ENCODE results near the gene SLC38A1.
A peak's percentile ranks its signal among the peaks of the same experiment; 100 is the strongest.

SLC38A1 gene

DNA sequence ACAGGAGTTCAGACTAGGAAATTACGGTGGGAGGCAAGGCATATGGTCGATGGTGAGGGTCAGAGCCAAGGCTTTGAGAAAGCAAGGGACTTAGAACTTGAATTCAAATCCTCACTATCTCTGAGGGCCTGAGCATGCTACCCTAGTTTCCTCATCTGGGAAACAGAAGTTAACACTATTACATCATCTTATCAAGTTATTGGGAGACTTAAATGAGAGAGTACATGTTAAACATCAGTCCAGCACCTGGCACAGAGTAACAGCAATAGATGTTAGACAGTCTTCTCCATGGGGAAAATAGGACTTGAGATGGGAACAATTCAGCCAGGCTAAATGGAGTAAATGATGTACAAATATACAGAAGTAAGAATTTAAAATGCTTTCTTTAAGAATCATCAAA is 38.5 kb downstream of the SLC38A1 start:
- no peak for DNase-seq

DNA sequence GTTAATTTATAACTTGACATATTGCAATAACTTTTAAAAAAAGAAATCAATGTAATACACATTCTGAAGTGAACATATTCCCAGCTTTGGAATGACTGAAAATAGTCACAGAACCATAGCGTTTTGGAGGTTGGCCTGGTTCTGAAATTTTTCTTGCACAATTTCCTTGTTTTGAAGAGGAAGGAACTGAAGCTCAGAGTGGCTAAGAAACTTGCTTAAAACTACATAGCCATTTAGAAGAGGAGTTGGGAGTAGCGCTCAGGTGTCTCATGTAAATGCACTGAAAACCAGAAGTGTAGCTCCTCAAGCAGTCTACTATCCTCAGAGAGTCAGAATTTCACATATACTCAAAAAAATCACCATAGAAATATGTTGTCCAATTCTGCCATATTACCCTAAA is 41.2 kb downstream of the SLC38A1 start:
- DNase-seq, result peak; percentile 73

DNA sequence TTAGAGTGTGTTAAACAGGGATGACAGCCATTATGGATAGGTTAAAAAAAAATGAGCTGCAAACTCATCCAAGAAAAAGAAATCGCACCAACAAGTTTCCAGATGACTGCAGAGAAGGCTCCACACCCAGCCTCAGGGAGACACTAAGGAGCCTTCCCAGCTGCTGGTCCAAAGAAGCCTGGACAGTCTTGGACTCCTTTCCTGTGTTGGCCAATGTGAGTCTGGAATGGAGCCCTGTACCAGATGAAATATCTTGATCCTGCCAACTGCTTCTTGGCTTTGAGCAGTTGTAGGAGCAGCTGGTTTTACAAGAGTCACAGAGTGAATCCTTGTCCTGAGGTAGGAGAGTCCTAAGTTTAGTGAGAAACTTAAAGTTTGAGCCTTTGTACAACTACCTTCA is 44.5 kb downstream of the SLC38A1 start:
- no peak for DNase-seq

DNA sequence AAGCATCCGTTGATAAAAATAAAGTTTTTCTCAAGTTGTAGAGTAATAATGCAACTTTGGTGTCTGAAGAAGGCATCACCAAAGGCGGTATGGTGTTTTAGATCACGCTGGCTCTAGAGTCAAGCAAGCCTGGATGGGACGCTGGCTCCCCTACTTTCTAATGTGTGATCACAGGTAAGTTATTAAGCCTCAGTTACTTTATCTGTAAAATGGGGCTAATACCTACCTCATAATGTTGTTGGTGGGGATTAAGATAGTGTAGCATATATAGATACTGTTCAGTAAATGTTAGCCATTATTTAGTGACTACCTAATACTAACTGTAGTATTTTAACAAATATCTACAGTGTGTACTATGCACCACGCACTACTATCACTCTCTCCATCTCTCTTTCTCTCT is 45.8 kb downstream of the SLC38A1 start:
- DNase-seq, result no peak

DNA sequence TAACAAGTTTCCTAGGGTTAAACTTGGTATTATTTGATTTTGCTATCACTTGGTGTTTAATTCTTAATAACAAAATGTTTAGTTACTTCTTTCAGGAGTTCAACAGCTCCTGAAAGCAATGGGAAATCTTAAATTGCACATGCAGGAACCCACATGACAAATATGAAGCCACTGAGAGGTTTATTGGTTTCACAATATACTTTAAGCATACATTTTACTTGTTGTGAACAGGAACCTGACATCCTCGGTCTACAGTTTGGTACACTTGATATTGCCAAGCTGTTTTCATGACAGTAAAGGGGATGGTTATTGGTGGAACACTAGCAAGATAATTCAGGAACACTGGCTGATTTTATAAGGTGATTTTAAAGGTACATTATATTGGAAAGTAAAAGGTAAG is 46.2 kb downstream of the SLC38A1 start:
- DNase-seq, result peak; percentile 71

DNA sequence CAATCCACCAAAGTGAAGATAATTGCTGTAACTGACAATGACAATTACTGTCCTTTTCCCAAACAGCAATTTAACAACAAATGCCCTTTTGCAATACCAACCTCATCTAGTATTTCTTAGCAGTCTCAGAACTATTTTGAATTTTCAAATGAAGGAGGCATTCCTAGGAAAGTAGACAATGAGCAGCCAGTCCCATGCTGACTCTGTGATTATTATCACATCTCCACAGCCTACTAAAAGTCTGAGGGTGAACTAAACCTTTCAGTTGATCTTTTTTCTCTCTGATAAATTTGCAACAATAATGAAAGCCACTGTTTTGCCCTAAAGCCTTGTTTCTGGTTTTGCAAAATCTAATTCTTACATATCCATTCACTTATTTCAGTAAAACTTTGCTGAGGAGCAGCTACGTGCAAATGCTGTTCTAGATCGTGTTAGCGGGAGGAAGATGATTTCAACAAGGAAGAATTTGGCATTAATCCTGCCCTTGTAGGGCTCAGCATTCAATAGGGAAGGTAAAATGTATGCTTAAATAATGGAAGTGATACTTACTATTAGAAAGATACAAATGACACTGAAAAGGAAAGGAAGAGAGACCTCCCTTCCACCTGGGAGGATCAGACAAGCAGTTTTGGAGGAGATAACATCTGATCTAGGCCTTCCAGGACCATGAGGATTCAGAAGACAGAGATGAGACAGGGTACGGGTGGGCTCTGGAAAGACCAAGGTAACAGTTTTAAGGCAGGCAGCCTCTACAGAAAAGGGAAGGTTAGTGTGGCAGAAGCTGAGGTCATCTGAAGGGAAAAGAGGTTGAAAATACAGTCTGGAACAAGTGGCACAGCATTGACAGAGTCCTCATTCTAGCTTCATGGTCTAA is 47.4 kb downstream of the SLC38A1 start:
- no peak for DNase-seq

DNA sequence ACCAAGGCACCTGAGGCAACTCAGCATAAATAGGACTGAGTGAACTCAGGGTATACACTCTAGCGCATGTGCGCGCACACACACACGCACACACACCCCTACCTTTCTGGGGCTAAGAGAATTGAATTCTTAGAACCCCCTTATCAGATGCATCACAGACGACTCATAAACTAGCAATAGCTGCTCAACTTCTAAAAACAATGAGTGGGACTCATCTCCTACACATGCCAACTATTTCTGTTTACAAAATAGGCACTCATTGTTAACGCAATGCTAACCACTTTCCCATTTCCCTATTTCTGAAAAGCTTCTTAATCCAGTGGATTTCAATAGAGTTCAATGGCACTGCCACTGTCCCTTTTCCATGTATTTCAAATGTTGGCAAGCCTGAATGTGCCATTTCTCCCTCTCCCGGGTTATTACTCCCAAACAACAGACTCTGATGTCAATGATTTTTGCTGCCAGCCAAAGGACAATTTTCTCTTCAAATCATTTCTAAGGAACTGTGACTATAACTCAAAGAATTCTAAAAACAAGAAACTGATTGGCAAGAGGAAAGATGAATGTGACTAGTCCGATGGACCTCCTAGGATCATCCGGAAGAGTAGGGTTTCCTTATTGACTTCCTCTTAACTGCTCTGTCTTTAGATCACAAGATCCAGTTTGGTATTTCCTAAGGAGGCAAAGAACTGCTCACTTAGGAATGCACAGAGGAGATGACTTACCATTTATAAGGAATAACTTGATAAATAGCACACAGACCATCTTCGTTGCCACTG is 48.8 kb downstream of the SLC38A1 start:
- peak; percentile 90 for DNase-seq

DNA sequence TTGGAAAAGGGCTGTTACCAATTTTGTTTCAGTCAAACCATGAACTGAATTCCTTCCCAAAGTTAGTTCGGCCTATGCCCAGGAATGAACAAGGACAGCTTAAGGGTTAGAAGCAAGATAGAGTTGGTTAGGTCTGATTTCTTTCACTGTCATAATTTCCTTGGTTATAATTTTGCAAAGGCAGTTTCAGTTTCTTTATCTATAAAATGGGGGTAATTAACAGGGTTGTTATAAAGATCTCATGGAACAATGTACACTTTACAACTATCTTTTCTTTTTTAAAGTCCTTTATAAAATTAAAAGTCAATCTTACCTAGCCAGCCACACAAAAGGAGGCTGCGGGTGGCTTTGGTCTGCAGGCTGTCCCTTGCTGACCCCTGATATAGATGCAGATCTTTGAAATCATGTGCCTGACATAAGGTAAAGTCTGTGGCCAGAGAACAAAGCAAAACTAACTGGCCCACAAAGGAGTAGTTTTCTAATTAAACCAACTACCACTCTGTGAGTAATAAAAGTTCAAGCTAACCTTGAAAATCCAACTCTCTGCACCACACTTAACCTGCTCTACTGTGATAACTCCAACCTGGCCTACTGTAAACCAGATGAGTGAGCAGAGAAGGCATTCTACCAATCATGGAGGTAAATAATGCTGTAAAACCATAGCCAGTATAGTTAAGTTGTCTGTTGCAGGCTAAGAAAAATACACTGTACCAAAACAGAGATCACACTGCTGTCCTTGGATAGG is 49.5 kb downstream of the SLC38A1 start:
- DNase-seq, result no peak

DNA sequence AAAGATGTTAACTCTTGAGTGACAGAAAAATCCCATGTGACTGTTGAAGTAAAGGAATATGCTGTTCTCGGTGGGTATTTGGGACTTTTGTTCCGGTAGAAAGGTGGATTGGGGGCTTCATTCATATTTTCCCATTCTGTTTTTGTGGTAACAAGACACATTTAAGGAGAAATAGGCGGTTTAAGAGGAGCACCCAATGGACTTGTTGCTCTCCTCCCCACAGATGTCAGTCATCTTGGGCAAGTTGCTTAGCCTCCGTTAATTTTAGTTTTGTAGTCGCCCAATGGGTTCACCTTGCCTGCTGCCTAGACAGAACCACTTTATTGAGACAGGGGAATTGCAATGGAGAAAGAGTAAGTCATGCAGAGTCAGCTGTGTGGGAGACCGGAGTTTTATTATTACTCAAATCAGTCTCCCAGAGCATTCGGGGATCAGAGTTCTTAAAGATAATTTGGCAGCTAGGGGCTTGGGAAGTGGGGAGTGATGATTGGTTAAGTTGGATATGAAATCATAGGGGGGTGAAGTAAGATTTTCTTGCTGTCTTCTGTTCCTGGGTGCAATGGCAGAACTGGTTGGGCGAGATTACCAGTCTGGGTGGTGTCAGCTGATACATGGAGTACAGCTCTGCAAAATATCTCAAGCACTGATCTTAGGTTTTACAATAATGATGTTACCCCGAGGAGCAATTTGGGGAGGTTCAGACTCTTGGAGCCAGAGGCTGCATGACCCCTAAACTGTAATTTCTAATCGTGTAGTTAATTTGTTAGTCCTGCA is 50.3 kb downstream of the SLC38A1 start:
- DNase-seq, result peak; percentile 85

DNA sequence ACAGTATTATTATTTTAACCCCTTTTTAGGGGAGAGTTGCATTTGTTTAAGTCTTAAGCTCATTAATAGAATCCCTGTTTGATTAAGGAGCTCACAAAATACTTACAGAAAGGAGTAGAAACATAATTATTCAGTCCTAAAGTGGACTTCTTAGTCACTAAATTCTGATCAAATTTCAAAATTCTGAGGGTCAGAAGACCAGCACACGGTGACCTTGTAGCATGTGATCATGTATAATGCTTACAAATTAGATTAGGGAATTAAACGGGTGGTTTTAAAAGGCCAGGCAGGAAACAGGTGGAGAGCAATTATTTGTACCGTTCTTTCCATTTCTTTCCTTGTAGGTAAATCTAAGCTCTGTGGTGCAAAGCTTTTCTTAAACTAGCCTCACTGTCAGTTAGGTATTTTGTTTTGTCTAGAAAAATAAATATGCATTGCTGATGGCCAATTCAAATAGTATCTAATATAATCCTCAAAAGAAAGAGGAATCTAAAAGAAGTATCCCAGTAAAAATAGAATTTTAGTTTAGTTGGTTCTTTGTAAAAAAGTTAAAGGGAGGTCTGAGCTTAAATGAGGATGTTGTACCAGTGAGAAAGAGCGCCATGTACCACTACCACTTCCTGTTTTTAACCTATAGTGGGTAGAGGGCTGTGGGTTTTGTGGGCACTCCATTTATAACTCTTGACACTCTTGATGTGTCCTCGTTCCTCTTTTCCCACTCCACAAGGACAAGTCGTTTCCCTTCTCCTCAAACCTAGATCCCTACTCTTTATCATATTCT is 51.1 kb downstream of the SLC38A1 start:
- peak; percentile 99 for DNase-seq

DNA sequence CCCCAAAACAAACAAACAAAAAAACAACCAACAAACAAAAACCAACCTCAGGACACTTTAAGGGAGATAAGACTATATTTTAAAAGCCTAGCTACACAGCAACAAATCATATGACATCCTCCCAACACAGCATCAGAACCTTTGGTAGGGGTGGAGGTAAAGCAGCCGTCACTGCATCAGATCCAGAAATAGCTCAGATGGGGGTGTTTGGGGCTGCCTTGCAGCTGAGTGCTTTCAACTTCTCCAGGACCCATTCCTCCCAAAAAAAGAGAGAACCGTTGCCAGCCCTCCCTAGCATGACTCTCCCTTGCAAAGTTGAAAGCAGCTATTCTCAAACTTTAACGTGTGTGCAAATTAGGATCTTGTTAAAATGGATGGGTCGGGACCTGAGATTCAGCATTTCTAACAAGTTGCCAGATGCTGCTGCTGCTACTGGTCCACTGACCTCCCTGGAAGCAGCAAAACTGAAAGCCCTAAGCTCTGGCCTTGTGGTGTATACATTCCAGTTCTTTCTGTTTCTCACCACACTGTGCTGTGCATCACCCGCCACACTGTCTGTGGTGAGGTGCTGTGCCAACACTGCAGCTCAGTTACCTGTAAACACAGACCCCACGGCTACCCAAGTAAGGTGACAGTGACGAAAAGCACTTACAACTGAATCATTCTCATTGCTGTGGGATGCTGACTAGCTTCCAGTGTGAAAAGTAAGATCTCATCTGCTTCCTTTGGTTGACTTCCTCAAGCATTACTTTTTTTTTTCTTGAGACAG is 54.0 kb downstream of the SLC38A1 start:
- DNase-seq, result peak; percentile 61

DNA sequence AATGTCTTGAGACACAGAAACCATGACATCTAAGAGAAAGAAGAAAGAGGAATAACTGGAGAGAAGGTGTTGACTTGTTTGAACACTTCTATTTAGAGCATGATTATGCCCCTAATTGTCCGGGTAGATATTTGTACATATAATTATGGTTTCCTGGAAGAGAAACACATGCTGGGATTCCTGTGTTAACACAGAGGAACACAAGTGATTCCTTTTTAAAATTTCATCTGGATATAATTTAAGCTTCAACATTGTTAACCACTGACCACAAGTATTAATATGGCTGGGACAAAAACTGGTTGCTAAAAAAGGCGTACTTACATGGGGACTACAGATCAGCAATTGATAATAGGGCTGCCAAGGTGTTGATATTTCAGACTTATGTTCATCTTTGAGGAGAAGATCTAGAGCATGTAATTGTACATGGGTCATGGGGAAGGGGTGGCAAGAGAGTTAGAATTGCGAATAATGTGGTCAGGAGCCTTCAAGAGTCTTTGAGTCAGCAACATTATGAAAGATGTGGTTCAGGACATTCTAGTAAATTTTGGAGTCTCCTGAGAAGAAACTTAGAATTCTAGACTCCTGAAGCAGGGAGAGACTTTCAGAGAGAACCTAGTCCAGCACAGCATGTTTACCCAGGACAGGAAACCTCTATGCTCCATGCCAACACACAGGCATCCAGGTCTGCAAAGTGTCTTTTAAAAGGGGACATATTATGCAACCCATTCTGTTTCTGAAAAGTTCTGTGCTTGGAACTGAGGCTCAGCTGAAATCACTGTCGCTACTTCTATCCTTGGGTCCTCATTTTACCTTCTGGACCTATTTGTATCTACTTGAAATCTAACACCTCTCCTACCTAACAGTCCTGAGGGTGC is 56.5 kb downstream of the SLC38A1 start:
- DNase-seq, result peak; percentile 42

DNA sequence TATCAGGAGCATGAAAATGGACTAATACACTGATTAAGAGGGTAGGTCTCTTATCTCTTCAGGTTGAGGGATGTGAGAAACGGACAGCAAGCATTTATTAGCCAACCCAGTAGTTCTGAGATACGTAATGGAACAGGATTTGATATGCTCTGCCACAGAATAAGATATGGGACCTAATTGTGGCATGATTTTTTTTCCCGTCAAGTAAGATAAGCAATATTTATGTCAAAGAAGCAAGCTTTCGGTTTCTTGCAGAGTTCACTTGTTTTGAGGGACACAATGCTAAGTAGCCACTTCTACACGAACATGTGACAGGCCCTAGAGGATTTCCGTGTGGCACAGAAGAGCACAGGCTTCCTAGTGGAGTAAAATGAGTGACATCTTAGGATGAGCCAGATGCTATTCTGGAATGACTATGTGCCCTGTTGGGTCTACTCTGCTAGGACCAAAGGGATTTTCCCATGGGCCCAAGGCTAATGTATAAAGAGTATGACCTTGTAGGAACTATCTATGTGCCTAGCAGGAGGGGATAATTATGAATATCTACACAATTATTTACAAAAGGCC is 57.9 kb downstream of the SLC38A1 start:
- DNase-seq, result no peak

DNA sequence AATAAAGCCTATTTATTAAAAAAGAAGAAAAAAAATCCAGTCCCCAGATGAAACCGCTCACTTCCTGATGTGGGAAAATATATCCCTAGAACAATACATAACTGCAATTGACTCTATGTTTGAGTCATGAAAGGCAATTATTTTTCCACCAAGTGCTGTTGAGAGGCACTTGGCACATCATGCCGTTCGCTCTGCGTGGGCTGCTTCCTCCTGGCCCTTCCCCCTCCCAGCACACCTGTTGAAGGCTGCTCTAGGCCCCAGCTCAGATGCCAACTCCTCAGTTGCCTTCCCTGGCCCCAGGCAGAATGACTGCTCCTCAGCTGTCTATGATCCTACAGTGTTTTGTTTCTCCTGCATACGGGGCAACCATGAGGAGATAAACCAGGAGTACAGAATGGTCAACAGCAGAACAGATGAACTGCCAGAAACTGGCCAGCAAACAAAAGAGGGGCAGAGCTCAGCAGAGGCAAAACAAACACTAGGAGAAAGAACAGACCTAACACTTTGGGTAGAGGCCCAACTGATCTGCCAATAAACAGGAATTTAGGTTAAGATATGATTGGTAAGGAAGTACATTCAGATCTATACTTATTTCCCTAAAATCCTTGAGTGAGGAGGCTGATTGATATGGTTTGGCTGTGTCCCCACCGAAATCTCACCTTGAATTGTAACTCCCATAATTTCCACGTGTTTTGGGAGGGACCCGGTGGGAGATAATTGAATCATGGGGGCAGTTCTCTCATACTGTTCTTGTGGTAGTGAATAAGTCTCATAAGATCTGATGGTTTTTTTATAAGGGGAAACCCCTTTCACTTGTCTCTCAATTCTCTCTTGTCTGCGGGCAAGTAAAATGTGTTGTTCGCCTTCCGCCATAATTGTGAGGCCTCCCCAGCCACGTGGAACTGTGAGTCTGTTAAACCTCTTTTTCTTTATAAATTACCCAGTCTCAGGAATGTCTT is 58.6 kb downstream of the SLC38A1 start:
- peak; percentile 15 for DNase-seq

DNA sequence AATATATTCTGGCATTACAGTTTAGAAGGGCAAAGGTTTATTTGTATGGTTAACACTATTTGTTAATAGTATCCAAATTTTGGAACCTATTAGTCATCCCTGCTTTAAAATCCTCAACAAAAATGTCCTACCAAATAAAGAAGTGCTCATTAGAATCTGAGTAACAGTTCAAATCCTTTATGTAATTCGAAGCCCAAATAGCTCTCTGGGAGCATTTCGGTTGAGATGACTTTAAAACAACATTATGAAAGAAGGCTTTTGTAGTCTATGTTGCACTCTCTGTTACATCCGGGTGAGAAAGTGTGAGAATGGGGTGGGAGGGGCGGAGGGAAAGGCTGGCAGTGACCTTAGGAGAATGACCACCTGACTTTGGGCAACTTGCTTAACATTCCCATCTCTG is 59.7 kb downstream of the SLC38A1 start:
- DNase-seq, result no peak

DNA sequence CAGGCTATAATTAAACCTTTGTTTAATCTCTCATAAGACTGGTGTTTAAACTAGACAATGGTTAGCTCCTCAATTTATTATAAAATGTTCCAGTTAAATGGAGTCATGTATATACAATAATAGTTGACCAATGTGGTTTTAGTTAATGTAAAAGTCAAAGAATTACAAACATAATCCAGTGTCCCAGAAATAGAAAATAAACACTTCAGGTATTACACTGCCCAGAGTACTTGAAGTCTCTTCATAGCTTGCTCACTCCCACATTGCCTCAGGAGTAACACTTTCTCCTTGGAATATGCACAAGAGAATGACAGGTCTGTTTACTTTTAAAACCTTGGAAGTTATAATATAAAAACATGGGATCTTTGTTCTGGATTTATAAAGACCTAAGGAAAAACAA is 60.5 kb downstream of the SLC38A1 start:
- no peak for DNase-seq

DNA sequence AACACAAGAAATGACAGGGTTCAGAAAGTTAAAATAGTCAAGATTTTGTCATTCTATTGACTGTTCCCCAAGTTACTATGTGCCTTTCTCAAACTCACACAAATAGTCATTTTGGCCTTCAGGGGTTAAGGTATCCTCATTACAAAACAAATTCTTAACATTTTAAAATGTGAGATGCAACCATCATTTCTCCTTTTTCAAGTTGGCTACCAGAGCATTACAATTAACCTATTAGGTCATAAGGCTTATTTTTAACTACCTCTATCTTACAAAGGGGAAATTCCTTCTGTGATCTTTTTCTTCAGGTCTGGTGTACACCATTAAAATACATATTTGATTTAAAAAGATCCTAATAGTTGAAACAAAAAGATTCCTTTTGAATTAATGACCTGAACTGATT is 61.2 kb downstream of the SLC38A1 start:
- no peak for DNase-seq

DNA sequence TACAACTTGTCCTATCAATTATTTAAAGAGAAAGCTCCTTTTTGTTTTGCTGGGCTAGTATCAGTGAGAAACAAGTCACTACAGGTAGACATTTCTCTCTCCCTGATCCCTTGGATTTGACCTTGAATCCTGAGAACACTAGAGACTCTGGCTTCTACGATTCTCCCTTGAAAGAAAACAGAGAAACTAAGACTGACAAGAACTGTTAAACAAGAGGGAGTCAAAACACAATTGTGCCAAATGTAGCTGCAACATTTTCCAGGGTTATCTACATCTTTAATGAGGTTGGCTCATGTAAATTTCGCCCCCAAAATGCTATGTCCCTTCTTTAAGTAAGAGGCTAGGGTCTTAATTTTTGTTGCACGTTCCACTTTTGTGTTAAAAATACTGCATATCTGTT is 62.4 kb downstream of the SLC38A1 start:
- no peak for DNase-seq

Measured in MV-4-11 (cell line).